ENCODE data around the gene UBE2G2. TPM values are rescaled to one million over a fixed set of nuclear protein-coding genes. Genes with fewer than 3 reads are reported as not detected.

UBE2G2 gene
- total and polyA plus RNA-seq, 2 experiments from 2014 or later = 55.2 to 61.6 TPM

DNA sequence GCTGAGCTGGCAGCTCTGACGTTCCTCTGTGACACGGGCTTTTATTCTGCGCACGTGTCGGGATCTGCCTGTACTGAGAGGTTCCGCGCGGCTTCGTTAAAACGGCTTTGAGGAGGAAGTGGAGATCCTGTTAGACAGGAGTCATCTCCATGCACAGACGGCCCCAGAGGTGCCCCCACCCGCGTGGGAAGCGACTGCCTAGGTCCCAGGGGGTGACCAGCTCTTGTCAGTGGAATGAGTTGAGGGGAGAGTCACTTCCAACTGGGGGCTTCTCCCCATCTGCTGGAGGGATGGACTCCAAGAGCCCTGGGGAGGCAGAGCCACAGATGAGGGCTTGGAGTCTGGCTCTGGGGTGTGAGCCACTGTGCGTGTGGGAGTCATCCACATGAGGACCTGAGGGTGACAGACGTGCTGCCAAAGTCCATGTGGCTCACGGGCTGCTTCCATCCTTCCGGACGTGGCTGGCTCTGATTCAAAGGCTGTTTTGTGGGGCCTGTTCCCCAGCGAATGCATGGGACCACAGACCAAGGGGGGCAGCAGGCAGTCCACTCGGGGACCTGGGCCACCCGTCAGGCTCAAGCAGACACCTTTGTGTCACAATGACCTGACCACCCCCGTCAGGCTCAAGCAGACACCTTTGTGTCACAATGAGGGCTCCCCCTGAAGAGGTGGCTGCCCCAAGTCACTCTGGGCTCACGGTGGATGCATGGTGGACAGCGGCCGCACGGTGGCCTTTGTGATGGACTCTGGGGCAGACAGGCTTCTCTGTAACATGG is 45.1 kb upstream of the UBE2G2 start:
- TF ChIP-seq EZH2 (IDR thresholded peaks at IDR 0.05; ENCODE audit: borderline replicate concordance) (no peak), EZH2phosphoT487 (IDR thresholded peaks at IDR 0.05; ENCODE audit: low read depth, severe bottlenecking, unreplicated experiment) (no peak)
- TF ChIP-seq, protein P1, sequence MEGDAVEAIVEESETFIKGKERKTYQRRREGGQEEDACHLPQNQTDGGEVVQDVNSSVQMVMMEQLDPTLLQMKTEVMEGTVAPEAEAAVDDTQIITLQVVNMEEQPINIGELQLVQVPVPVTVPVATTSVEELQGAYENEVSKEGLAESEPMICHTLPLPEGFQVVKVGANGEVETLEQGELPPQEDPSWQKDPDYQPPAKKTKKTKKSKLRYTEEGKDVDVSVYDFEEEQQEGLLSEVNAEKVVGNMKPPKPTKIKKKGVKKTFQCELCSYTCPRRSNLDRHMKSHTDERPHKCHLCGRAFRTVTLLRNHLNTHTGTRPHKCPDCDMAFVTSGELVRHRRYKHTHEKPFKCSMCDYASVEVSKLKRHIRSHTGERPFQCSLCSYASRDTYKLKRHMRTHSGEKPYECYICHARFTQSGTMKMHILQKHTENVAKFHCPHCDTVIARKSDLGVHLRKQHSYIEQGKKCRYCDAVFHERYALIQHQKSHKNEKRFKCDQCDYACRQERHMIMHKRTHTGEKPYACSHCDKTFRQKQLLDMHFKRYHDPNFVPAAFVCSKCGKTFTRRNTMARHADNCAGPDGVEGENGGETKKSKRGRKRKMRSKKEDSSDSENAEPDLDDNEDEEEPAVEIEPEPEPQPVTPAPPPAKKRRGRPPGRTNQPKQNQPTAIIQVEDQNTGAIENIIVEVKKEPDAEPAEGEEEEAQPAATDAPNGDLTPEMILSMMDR (IDR thresholded peaks at IDR 0.05; ENCODE audit: poor library complexity) = no peak
- WGBS (ENCODE audit: low lambda C conversion rate, missing lambda C conversion rate) = 64% methylated on average over 27 of the region's 27 CpGs
- no peaks in the 10 kb centered on the region for H3K27me3 ChIP-seq
- peak; percentile 45 for DNase-seq (ENCODE audit: low spot score)
- no peak overlapping the region for H3K4me3 ChIP-seq
- H3K4me2 ChIP-seq = peak overlapping the region; percentile 82
- peaks cover 25% of the 10 kb centered on the region for H3K4me1 ChIP-seq (ENCODE audit: insufficient read depth)
- no peaks in the 10 kb centered on the region for H4K20me1 ChIP-seq (ENCODE audit: insufficient read depth, poor library complexity, severe bottlenecking)
- H3K79me2 ChIP-seq = peaks cover 8% of the 10 kb centered on the region
- H3K9me3 ChIP-seq (ENCODE audit: low read depth) = no peaks in the 10 kb centered on the region
- peak overlapping the region; percentile 45 for H3K27ac ChIP-seq
- no peaks in the 10 kb centered on the region for H3K9me2 ChIP-seq (replicated peaks; ENCODE audit: insufficient read depth)
- peaks cover 4% of the 10 kb centered on the region for H3K36me3 ChIP-seq (replicated peaks; ENCODE audit: insufficient read depth, low read depth)
- H2AFZ ChIP-seq = no peak overlapping the region

DNA sequence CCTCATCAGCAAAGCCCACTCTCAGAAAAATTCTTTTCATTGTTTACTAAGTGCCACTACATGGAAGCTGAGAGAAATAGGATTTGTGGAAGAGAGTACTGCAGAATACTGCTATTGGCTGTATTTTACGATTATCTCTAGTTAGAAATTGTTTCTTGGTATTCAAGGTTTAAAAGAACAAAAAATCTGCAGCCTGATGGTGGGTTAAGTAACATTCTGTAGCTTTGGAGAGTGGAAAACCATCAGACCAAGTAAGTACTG is 44.5 kb upstream of the UBE2G2 start:
- Histone ChIP-seq H3K4me2 (peak overlapping the region; percentile 82), H3K27ac (peak overlapping the region; percentile 45), H3K79me2 (peaks cover 4% of the 10 kb centered on the region), H3K4me1 (ENCODE audit: insufficient read depth) (peaks cover 25% of the 10 kb centered on the region), H4K20me1 (ENCODE audit: insufficient read depth, poor library complexity, severe bottlenecking) (no peaks in the 10 kb centered on the region), H3K9me3 (ENCODE audit: low read depth) (no peaks in the 10 kb centered on the region), H3K4me3 (no peak overlapping the region), H3K36me3 (replicated peaks; ENCODE audit: insufficient read depth, low read depth) (peaks cover 4% of the 10 kb centered on the region), H3K9me2 (replicated peaks; ENCODE audit: insufficient read depth) (no peaks in the 10 kb centered on the region), H3K27me3 (no peaks in the 10 kb centered on the region), H2AFZ (peak overlapping the region; percentile 5)
- 68% methylated on average over 1 of the region's 1 CpG for WGBS (ENCODE audit: low lambda C conversion rate, missing lambda C conversion rate)
- DNase-seq (ENCODE audit: low spot score) = no peak
- TF ChIP-seq EZH2phosphoT487 (IDR thresholded peaks at IDR 0.05; ENCODE audit: low read depth, severe bottlenecking, unreplicated experiment) (no peak), EZH2 (IDR thresholded peaks at IDR 0.05; ENCODE audit: borderline replicate concordance) (no peak)
- TF ChIP-seq, protein P1 (IDR thresholded peaks at IDR 0.05; ENCODE audit: poor library complexity) = no peak

GRCh38 chr21:44845418-44846223 is 44.0 kb upstream of the UBE2G2 start:
- Histone ChIP-seq H3K4me1 (ENCODE audit: insufficient read depth) (peaks cover 23% of the 10 kb centered on the region), H3K4me3 (no peak overlapping the region), H3K4me2 (peak overlapping the region; percentile 82), H3K9me3 (ENCODE audit: low read depth) (no peaks in the 10 kb centered on the region), H4K20me1 (ENCODE audit: insufficient read depth, poor library complexity, severe bottlenecking) (no peaks in the 10 kb centered on the region), H3K79me2 (peaks cover 1% of the 10 kb centered on the region), H3K9me2 (replicated peaks; ENCODE audit: insufficient read depth) (no peaks in the 10 kb centered on the region), H3K27me3 (no peaks in the 10 kb centered on the region), H3K36me3 (replicated peaks; ENCODE audit: insufficient read depth, low read depth) (peaks cover 4% of the 10 kb centered on the region), H2AFZ (peak overlapping the region; percentile 5), H3K27ac (peak overlapping the region; percentile 45)
- WGBS (ENCODE audit: low lambda C conversion rate, missing lambda C conversion rate) = 11% methylated on average over 29 of the region's 34 CpGs
- TF ChIP-seq EZH2phosphoT487 (IDR thresholded peaks at IDR 0.05; ENCODE audit: low read depth, severe bottlenecking, unreplicated experiment) = no peak
- TF ChIP-seq, protein P1 (IDR thresholded peaks at IDR 0.05; ENCODE audit: poor library complexity) = peak; percentile 44
- peak; percentile 81 for DNase-seq (ENCODE audit: low spot score)
